ENCODE results near the gene SDHAF4.
A peak's percentile ranks its signal among the peaks of the same experiment; 100 is the strongest.

Gene SDHAF4

GRCh38 chr6:70566751-70567382 lies at the start of gene SDHAF4:
Gene SDHAF4 (plus strand): TSS chr6:70566930. CDS start chr6:70566941, 11 bp downstream.
- DNase-seq (ENCODE audit: low read depth) = peak; percentile 87
- peak within 1 kb of the TSS; percentile 83 for H3K4me3 ChIP-seq (replicated peaks; ENCODE audit: low read depth, low read length)
- TF ChIP-seq CTCF (IDR thresholded peaks at IDR 0.05; ENCODE audit: low read length, missing control alignments) = no peak

GRCh38 chr6:70518723-70519122 lies 48.0 kb upstream of the SDHAF4 start:
- TF ChIP-seq CTCF (IDR thresholded peaks at IDR 0.05; ENCODE audit: low read length, missing control alignments) = no peak
- DNase-seq (ENCODE audit: low read depth) = no peak

GRCh38 chr6:70520575-70520974 lies 46.2 kb upstream of the SDHAF4 start:
- peak; percentile 36 for TF ChIP-seq CTCF (IDR thresholded peaks at IDR 0.05; ENCODE audit: low read length, missing control alignments)
- H3K4me3 ChIP-seq (replicated peaks; ENCODE audit: low read depth, low read length) = no peak overlapping the region
- peak; percentile 36 for DNase-seq (ENCODE audit: low read depth)

More at GRCh38 chr6:70518723-70519122, 48.0 kb upstream of the SDHAF4 start:
- no peak overlapping the region for H3K4me3 ChIP-seq (replicated peaks; ENCODE audit: low read depth, low read length)

- DNase-seq (ENCODE audit: low read depth) = peak; percentile 4
- no peak for TF ChIP-seq CTCF (IDR thresholded peaks at IDR 0.05; ENCODE audit: low read length, missing control alignments)
- no peak overlapping the region for H3K4me3 ChIP-seq (replicated peaks; ENCODE audit: low read depth, low read length)
Observed at GRCh38 chr6:70524721-70525286, 41.9 kb upstream of the SDHAF4 start.

DNA sequence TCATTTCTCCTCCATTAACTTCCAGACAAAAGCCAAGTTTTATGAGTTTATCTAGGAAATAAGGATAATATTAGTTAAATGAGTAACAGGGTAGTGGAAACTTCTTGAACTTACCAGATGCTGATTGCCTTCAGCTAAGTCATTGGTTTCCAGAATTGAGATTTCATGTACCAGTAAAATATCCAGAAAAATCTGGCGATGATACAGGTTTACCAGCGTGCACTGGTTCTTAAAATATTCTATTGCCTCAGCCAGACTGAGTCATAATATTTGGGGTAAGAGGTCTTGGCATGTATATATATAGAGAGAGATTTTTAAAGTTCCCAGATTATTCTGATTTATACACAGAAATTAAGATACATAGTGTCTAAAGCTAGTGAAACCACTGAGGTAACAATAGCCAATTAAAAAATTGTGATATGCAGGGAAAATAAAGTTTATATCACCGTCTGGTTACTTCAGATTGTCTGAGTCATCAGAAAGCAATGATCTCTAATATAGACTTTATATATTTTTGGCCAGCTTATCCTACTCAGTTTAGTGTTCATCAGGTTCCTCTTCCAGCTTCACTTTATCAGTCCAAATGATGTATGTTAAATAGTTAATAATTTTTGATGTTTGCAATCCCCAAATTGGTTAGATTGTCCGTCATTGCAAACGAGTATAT lies 39.5 kb upstream of the SDHAF4 start:
- H3K4me3 ChIP-seq (replicated peaks; ENCODE audit: low read depth, low read length) = no peak overlapping the region
- TF ChIP-seq CTCF (IDR thresholded peaks at IDR 0.05; ENCODE audit: low read length, missing control alignments) = no peak
- DNase-seq (ENCODE audit: low read depth) = peak; percentile 41

GRCh38 chr6:70530023-70530422 lies 36.7 kb upstream of the SDHAF4 start:
- no peak for DNase-seq (ENCODE audit: low read depth)
- no peak overlapping the region for H3K4me3 ChIP-seq (replicated peaks; ENCODE audit: low read depth, low read length)
- no peak for TF ChIP-seq CTCF (IDR thresholded peaks at IDR 0.05; ENCODE audit: low read length, missing control alignments)

Measured in fibroblast of pulmonary artery (primary cell).